ENCODE results near the gene TXNDC11.

Gene TXNDC11

GRCh38 chr16:11755022-11755760 lies 12.5 kb upstream of the TXNDC11 start:
- in situ Hi-C loops (cut with MboI; ENCODE audit: low sequenced_read_pairs): no loop called here

- in situ Hi-C loops (cut with MboI; ENCODE audit: low sequenced_read_pairs): no loop called here
These were observed 10.2 kb upstream of the TXNDC11 start for GRCh38 chr16:11752856-11753255.

GRCh38 chr16:11750056-11750455 lies 7.4 kb upstream of the TXNDC11 start:
- in situ Hi-C loops (cut with MboI; ENCODE audit: low sequenced_read_pairs): no loop called here

GRCh38 chr16:11748404-11749254 lies 6.0 kb upstream of the TXNDC11 start:
- in situ Hi-C loops (cut with MboI; ENCODE audit: low sequenced_read_pairs): no loop called here

GRCh38 chr16:11747949-11748403 lies 5.3 kb upstream of the TXNDC11 start:
- in situ Hi-C loops (cut with MboI; ENCODE audit: low sequenced_read_pairs): no loop called here

GRCh38 chr16:11744075-11744470 lies 1.4 kb upstream of the TXNDC11 start:
- in situ Hi-C loops (cut with MboI; ENCODE audit: low sequenced_read_pairs): no loop called here

- in situ Hi-C loops (cut with MboI; ENCODE audit: low sequenced_read_pairs): no loop called here
These were observed 834 bp upstream of the TXNDC11 start for GRCh38 chr16:11743308-11744074.

GRCh38 chr16:11742093-11742535 lies 543 bp downstream of the TXNDC11 start:
- in situ Hi-C loops (cut with MboI; ENCODE audit: low sequenced_read_pairs): no loop called here

GRCh38 chr16:11740567-11740966 lies 2.1 kb downstream of the TXNDC11 start:
- in situ Hi-C loops (cut with MboI; ENCODE audit: low sequenced_read_pairs): no loop called here

- in situ Hi-C loops (cut with MboI; ENCODE audit: low sequenced_read_pairs): no loop called here
These were observed 3.7 kb downstream of the TXNDC11 start for GRCh38 chr16:11738742-11739544.

- in situ Hi-C loops (cut with MboI; ENCODE audit: low sequenced_read_pairs): no loop called here
These were observed 4.9 kb downstream of the TXNDC11 start for GRCh38 chr16:11737713-11738112.

GRCh38 chr16:11736903-11737302 lies 5.8 kb downstream of the TXNDC11 start:
- in situ Hi-C loops (cut with MboI; ENCODE audit: low sequenced_read_pairs): no loop called here

- in situ Hi-C loops (cut with MboI; ENCODE audit: low sequenced_read_pairs): no loop called here
These were observed 6.9 kb downstream of the TXNDC11 start for GRCh38 chr16:11735787-11736186.

GRCh38 chr16:11734653-11735043 lies 8.0 kb downstream of the TXNDC11 start:
- in situ Hi-C loops (cut with MboI; ENCODE audit: low sequenced_read_pairs): no loop called here

GRCh38 chr16:11734025-11734652 lies 8.5 kb downstream of the TXNDC11 start:
- in situ Hi-C loops (cut with MboI; ENCODE audit: low sequenced_read_pairs): no loop called here

GRCh38 chr16:11731222-11731621 lies 11.4 kb downstream of the TXNDC11 start:
- in situ Hi-C loops (cut with MboI; ENCODE audit: low sequenced_read_pairs): no loop called here

- in situ Hi-C loops (cut with MboI; ENCODE audit: low sequenced_read_pairs): no loop called here
These were observed 12.9 kb downstream of the TXNDC11 start for GRCh38 chr16:11729787-11730186.

GRCh38 chr16:11727796-11728543 lies 14.7 kb downstream of the TXNDC11 start:
- in situ Hi-C loops (cut with MboI; ENCODE audit: low sequenced_read_pairs): no loop called here

GRCh38 chr16:11726008-11726407 lies 16.6 kb downstream of the TXNDC11 start:
- in situ Hi-C loops (cut with MboI; ENCODE audit: low sequenced_read_pairs): no loop called here

All from HL-60/S4 treated with phorbol 12-myristate 13-acetate at 8.2 ng/mL for 4 days and 3 days (cell line).